HG03095 (cell line): Measurements from ENCODE around the gene FCRL2.

ENCODE experiments used
- ATAC-seq: cut with Tn5 transposase; IDR thresholded peaks from one replicate; pipeline ENCODE4 v1.9.1; 2021; ENCODE audit warnings: moderate library complexity; ENCODE audit not compliant: unreplicated experiment

FCRL2 gene, protein sequence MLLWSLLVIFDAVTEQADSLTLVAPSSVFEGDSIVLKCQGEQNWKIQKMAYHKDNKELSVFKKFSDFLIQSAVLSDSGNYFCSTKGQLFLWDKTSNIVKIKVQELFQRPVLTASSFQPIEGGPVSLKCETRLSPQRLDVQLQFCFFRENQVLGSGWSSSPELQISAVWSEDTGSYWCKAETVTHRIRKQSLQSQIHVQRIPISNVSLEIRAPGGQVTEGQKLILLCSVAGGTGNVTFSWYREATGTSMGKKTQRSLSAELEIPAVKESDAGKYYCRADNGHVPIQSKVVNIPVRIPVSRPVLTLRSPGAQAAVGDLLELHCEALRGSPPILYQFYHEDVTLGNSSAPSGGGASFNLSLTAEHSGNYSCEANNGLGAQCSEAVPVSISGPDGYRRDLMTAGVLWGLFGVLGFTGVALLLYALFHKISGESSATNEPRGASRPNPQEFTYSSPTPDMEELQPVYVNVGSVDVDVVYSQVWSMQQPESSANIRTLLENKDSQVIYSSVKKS

DNA sequence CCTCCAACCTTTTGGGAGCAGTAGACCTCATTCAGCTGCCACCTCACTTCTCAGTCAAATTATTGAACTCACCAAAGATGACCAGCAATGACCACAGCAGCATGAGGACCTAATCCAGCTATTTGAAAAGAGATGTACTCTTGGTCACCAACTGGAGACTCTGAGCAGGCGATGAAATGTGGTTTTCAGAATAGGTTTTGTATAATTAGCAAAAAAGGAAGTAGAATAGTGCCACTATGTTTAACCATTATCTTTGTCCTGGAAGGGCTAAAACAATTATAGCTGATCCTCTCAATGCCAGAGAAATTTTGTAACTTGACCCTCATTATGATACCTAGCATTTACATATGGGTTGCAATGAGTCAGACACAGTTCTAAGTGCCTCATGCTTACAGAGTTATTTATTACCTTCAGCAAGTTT lies at the start of gene FCRL2:
TSS of gene FCRL2 (minus strand) at position 162 of the 421 bp plus-strand sequence. CDS start at position 103, 59 bp downstream.
- no peak for ATAC-seq

- no peak for ATAC-seq
Observed at GRCh38 chr1:157820299-157820698, 43.4 kb upstream of the FCRL2 start.

DNA sequence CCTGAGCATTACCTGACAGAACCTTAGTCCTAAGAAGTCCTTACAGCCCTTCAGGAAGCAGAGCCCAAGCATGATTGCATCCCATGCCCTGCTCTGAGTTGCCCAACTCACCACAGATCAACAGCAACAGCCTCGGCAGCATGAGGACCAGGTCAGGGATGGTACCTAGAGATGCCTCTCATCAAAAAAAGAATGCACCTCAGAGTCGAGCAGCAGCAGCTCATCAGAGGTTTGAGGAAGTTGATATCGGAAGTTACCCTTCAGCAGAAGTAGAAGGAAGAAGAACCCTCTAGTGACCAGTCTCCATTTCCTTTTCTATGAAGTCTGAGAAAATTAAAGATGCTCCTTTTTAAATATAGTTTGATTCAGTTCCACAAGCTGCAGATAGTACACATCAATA lies 43.0 kb upstream of the FCRL2 start, which contains the start of gene FCRL1:
TSS of gene FCRL1 (minus strand) at position 225 of the 400 bp plus-strand sequence. CDS start at position 142, 83 bp downstream.
- no peak for ATAC-seq

DNA sequence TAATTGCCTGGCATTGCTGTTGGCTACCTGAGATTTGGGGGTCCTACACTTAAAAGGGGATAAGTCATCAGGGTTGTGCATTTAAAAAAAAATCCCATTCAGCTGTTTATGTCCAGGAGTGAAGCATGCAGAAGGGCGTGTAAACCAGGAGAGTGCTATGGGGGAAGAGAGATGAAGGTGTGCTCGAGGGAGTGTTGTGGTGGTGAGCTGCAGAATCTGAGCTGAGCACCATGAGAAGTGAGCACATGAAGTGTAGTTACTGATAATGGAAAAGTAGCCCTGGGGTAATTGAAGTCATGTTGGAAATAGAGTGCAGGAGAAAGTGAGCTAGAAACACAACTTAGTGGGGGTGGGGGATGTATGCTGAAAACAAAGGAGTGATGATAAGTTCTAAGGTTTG lies 42.3 kb upstream of the FCRL2 start:
- no peak for ATAC-seq

GRCh38 chr1:157813269-157813668 lies 36.3 kb upstream of the FCRL2 start:
- no peak for ATAC-seq

GRCh38 chr1:157806431-157807149 lies 29.7 kb upstream of the FCRL2 start:
- ATAC-seq = peak; percentile 86

DNA sequence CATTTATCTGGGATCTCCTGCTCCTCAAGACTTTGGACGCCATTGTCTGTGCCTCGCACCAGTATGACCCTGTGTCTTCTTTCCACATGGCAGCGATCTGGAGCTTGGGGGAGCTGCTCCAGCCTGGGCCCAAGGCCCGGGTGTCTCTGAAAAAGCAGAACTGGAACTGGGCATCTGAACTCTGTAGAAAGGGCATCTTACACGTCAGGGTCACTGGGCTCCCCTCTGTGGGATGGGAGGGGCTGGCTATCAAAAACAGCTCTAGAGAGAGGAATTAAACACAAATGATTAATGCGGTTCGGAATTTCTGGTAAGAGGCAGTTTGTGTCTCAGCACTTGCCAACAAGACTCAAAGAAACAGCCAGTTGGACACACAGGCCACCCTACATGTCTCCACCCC lies 26.9 kb upstream of the FCRL2 start:
- no peak for ATAC-seq

DNA sequence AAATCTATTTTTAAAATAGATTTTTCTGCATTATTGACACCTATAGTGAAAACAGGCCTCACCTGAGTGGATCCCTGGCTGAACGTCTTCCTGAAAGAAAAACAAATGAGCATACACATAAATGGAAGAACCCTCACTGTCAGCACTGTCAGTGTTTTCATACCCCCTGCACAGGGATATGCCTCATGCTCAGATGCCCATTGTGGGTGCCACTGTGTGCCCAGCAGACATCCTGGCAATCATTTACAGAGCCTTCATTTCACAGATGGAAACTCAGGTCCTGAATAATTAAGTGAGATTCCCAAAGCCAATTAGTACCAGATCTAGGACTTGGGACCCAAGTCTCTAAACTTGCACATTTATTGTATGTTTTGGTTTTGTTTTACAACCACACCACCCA lies 23.1 kb upstream of the FCRL2 start:
- ATAC-seq = no peak

DNA sequence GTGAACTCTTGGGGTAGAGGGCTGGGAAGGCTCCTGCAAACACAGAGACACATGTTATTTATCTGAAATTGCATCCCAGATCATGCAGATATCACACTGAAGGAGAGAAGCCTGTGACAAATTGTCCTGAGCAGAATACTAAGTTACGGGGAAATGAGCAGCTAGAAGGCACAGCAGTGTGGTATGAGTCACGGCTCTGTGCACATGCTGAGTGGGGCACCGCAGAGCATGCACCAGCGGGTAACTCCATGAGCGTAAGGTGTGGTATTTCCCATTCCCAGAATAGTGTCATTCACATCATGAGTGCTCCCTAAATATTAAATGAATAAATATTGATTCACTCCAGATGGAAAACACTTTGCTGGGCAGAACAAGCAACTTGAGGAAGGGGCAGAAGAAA lies 21.3 kb upstream of the FCRL2 start:
- no peak for ATAC-seq

DNA sequence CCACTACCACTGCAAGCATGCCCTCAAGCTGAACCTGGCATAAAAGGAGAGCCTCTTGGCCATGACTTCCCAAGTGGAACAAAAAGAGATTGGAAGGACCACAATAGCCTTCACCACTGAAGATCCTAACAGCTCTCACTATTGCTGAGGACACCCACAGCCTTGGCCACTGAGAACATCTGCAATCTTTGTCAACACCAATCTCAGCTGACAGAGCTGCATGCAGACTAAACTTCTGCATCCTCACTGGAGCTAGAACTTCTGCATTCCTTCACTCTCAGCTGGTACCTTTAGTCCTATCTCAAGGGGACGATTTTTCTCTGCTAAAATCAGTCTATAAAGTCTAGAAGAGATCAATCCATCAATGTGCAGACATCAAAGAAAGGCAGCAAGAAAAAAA lies 8.3 kb upstream of the FCRL2 start:
- ATAC-seq = no peak

DNA sequence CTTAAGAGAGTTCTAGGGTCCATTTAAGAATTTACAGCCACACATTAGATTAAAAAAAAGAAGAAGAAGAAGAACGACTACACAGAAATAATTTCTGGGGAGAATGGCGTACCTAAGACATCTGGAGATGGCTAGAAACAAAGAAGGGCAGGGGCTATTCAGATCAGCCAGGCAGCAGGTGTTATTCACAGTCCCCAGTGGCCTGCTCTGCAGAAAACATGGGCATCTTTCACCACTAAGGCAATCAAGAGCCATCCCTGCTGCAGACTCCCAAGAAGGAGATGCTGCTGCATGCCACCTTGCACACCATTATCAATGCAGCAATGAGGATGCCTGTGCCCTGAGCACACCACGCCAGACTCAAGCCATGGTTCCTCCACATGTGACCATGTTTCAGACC lies 7.9 kb upstream of the FCRL2 start:
- no peak for ATAC-seq

DNA sequence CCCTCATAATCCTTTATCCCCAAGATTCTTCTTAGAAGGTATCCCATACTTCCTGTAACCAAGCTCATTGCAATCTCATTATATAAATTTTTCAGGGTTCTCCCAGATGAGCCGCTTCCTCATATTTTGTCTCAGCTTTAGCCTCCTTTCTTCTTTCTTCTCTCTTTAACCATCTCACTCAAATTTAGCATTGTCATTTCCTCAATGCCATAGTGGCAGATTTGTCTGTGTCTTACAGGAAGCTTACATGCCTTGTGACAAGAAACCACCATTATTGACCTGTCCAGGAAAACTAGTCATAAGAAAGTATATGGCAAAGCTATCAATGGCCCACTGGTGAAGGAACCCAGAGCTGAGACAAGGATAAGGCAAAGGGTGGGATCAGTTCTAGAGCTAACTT lies 6.0 kb upstream of the FCRL2 start:
- no peak for ATAC-seq

DNA sequence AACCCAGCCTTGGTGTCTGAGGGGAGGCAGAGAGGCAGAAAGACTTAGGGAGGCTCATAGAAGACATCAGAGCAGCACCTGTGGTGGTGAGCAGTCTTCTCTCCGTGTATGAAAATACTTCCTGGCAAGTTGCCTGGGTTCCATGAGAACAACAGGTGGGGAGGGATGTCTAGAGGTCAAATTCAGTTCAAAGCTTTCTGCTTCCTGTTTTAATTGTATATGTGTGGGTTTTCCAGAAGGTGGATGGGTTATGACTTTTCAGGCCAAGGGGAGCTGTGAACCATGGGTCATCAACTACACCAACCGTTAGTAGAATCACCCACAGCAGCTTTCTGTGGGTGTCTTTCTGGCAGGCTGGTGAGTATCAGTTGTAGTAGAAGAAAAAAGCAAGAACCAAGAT lies 4.1 kb upstream of the FCRL2 start:
- peak; percentile 51 for ATAC-seq

DNA sequence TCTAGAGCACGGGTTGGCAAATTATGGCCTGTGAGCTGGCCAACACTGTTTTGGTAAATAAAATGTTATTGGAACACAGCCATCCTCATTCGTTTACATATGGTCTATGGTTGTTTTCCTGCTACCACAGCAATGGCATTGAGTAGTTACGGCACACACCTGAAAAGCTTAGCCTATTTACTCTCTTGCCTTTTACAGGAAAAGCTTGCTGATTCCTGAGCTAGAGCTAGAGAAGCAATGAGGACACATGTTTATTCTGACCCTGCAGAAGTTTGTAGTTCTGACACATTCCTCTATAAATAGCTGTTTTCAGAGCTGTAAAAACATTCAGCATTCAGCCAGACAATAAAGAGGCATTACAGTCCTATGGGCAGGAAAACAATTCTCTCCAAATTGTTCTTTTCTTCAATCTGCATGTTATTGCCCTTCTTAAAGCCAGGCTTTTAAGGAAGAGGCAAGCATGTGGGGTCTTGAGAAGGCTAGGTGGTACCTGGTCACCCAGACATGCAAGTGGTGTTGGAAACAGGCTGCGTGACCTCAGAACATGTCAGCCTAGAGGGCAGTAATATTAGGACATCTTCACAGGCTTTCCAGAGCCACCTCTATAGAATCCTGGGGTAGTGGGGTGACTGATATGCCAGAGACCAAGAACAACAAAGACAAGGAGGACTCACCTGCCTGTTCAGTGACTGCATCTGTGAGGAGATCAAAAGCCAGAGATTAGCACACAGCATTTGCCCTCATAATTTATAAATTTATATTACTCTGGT lies 1.6 kb downstream of the FCRL2 start:
- no peak for ATAC-seq

DNA sequence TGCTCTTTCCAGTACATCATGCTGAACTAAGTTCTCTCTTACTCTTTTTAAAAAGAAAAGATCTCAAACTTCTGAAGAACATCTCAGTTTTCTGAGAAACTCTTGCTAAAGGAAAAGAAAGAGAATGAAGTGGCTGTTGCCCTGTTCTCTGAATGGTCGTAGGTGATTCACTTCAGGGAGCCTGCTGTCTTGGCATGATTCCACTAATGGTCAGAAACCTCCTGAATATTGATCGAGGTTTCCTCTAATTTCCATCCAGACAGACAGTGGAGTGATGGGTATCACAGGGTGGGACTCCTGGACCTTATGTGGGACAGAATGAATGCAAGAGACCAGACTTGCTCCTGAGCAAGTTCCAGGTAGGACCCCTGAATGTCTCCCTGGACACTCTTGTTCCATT lies 2.5 kb downstream of the FCRL2 start:
- ATAC-seq = no peak

GRCh38 chr1:157773493-157774350 lies 3.2 kb downstream of the FCRL2 start:
- peak; percentile 59 for ATAC-seq

- no peak for ATAC-seq
Observed at GRCh38 chr1:157771661-157772425, 5.1 kb downstream of the FCRL2 start.

DNA sequence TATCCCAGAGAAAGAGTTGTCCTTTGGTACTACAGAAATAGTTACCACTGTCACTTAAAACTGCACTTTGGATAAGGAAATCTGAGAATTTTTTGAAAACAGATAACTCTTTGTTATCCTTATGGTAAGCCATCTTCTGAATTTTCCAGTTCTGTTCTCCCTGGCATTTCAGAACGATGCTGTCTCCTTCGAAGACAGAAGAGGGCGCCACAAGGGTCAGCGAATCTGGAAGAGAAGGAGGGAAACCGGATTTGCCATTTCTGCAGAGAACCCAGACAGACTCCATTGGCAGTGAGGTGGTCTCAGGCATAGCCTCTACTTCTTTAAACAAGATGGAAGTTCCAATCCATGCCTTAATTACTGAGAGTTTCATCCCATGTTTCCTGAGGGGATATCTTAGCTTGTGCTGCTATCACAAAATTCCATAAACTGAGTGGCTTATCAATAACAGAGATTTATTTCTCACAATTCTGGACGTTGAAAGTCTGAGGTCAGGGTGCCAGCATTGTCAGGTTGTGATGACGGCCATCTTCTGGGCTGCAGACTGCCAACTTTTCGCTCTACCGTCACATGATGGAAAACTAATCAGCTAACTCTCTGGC lies 6.4 kb downstream of the FCRL2 start:
- no peak for ATAC-seq

DNA sequence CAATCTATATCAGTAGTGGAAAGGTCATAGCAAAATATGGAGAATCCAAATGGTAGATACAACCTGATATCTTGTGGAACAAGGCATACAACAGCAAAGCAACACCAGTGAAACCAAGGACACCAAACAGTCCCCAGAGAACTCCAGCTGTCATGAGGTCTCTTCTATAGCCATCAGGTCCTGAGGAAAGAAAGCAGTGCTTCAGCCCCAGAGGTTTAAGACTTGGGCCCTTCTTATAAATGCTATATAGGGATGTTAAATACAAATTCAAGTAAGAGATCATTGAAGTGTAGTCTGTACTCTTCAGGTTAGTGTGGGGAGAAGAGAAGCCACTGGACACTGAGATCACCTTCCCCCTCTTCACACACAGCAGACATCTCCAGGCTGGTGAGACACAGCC lies 10.1 kb downstream of the FCRL2 start:
- ATAC-seq = no peak
